Measurements from ENCODE around the gene OR2D2. TPM values are rescaled to one million over a fixed set of nuclear protein-coding genes. Genes with fewer than 3 reads are reported as not detected.

Gene OR2D2
- total RNA-seq, 2 experiments from 2014 or later: not detected

DNA sequence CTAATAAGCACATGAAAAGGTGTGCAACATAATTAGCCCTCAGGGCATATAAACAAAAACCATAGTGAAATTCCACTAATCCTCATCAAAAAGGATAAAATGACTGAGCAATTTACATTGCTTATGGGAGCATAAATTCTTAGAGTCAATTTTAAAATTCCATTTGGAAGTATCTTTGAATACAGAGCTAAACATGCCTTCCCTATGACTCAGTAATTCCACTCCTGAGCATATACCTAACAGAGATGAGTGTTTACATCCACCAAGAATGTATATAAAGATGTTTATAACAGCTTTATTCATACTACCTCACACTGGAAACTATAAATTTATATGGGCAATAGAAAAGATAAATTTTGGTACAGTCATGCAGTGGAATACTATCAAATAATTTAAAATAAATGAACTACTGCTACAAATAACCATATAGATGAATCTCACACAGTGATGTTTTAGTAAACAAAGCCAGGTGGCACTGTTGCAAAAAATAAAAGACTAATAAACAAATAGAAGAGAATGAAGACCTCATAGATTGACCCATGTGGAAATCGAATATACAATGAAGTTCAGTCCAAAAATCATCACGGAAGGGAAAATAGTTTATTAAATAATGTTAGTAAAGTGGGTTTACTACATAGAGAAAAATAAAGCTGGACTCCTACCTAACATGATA, 8.2 kb upstream of the OR2D2 start:
- Mint-ChIP-seq H3K4me1 (ENCODE audit: low read depth) (no peaks in the 10 kb centered on the region), H3K27me3 (peaks cover 9% of the 10 kb centered on the region), H3K27ac (no peak overlapping the region), H3K4me3 (no peak overlapping the region), H3K9me3 (no peaks in the 10 kb centered on the region), H3K36me3 (ENCODE audit: low read depth) (no peaks in the 10 kb centered on the region)
- DNase-seq: no peak
- ChIA-PET POLR2A (no interaction called here), CTCF (no interaction called here)
- TF ChIP-seq, protein P1, sequence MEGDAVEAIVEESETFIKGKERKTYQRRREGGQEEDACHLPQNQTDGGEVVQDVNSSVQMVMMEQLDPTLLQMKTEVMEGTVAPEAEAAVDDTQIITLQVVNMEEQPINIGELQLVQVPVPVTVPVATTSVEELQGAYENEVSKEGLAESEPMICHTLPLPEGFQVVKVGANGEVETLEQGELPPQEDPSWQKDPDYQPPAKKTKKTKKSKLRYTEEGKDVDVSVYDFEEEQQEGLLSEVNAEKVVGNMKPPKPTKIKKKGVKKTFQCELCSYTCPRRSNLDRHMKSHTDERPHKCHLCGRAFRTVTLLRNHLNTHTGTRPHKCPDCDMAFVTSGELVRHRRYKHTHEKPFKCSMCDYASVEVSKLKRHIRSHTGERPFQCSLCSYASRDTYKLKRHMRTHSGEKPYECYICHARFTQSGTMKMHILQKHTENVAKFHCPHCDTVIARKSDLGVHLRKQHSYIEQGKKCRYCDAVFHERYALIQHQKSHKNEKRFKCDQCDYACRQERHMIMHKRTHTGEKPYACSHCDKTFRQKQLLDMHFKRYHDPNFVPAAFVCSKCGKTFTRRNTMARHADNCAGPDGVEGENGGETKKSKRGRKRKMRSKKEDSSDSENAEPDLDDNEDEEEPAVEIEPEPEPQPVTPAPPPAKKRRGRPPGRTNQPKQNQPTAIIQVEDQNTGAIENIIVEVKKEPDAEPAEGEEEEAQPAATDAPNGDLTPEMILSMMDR (IDR thresholded peaks at IDR 0.05): peak; percentile 4
- ATAC-seq: no peak
- intact Hi-C loops (cut with micrococcal nuclease): no loop called here

DNA sequence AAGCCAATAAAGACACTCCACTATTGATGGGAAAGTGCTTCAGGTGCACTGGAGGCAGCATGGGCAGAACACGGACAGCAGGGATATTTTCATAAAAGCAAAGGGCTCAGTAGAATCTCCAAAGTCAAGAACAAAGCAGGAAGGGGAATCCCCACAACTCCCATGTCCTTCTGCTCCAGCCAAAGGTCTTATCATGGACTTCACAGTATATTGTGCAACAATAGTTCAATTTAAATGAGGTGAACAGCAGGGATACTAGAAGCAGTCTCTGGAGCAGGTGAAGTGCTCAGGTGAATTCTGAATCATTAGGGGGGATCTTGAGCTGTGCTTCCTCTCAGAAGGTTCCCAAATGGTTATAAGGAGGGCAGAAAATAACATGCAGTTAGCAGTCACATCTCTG, 6.6 kb upstream of the OR2D2 start:
- POLR2A ChIA-PET: no interaction called here
- no peak for ATAC-seq
- no peaks in the 10 kb centered on the region for H3K36me3 Mint-ChIP-seq (ENCODE audit: low read depth)

DNA sequence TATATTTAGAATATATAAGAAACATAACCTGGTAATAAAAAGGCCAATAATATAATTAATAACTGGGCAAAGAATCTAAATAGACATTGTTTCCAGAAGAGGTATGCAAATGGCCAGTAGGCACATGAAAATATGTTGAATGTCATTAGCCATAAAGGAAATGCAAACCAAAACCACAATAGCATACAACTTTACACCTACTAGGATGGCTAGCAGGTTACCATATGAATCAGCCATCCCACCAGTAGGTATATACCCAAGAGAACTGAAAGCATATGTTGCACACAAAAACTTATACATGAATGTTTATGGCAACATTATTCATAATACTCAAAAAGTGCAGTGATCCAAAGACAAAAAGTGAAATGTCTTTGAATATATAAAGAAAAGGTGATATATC, 2.7 kb upstream of the OR2D2 start:
- CTCF ChIA-PET: no interaction called here
- Mint-ChIP-seq H3K27ac (no peak overlapping the region), H3K27me3 (peaks cover 11% of the 10 kb centered on the region), H3K9me3 (no peaks in the 10 kb centered on the region), H3K36me3 (ENCODE audit: low read depth) (no peaks in the 10 kb centered on the region), H3K4me3 (no peak overlapping the region), H3K4me1 (ENCODE audit: low read depth) (no peaks in the 10 kb centered on the region)
- POLR2A ChIA-PET: no interaction called here
- no peak for DNase-seq
- ATAC-seq: peak; percentile 56
- TF ChIP-seq, protein P1 (IDR thresholded peaks at IDR 0.05): no peak
- intact Hi-C loops (cut with micrococcal nuclease): no loop called here

More for the DNA sequence above, 6.6 kb upstream of the OR2D2 start:
- TF ChIP-seq, protein P1 (IDR thresholded peaks at IDR 0.05): no peak
- intact Hi-C loops (cut with micrococcal nuclease): no loop called here
- no peak for DNase-seq
- Mint-ChIP-seq H3K9me3 (no peaks in the 10 kb centered on the region), H3K27me3 (peaks cover 9% of the 10 kb centered on the region), H3K27ac (no peak overlapping the region), H3K4me1 (ENCODE audit: low read depth) (no peaks in the 10 kb centered on the region), H3K4me3 (no peak overlapping the region)
- CTCF ChIA-PET: no interaction called here

DNA sequence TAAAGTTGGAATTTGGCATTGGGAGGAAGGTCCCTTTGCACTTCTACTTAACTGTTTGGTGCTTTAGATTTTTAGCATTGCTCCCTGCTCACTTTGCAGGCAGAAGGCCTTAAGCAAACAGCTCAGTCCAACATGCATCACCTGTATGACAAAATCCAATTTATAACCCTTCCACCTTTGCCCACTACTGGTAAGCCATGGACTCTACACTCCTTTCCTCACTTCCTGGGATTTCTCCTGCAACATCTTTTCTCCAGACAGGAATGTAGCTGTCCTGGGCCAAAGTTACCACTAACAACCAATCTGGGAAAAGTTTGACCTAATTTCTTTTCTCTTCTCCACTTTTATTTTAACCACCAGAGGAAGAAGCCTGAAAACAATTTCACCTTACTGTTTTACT, 1.8 kb upstream of the OR2D2 start:
- POLR2A ChIA-PET: no interaction called here

DNA sequence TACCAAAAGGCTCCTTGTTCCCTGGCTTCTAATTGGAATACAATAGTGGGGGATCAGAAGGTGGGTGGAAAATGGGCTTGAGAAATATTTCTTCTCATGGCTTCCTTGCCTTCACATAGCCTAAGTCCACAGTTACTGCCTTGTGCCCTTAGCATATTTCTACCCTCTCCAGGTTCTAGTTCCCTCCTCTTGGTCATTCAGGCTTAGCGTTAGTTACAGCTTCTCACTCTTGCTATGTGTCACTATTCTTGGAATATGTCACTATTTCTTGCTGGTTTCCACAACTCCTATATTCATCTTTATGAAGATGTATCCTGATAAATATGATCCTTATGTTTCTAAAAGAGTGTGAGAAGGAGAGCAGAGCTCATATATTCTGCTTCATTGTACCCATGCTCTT, 2.5 kb downstream of the OR2D2 start:
- TF ChIP-seq, protein P1 (IDR thresholded peaks at IDR 0.05): no peak
- no peak for DNase-seq
- intact Hi-C loops (cut with micrococcal nuclease): no loop called here
- H3K27me3 Mint-ChIP-seq: peaks cover 8% of the 10 kb centered on the region
- CTCF ChIA-PET: interaction anchor here (0.8 kb wide), 1 partner anchor 77 kb away, joined by 3 read pairs; no protein-coding TSS in a partner anchor
- no peaks in the 10 kb centered on the region for H3K4me1 Mint-ChIP-seq (ENCODE audit: low read depth)
- H3K27ac Mint-ChIP-seq: no peak overlapping the region
- H3K9me3 Mint-ChIP-seq: no peaks in the 10 kb centered on the region
- no peak overlapping the region for H3K4me3 Mint-ChIP-seq
- H3K36me3 Mint-ChIP-seq (ENCODE audit: low read depth): no peaks in the 10 kb centered on the region
- ATAC-seq: no peak
- POLR2A ChIA-PET: no interaction called here

More for the DNA sequence above, 1.8 kb upstream of the OR2D2 start:
- Mint-ChIP-seq H3K36me3 (ENCODE audit: low read depth) (no peaks in the 10 kb centered on the region), H3K9me3 (no peaks in the 10 kb centered on the region), H3K27ac (no peak overlapping the region), H3K4me1 (ENCODE audit: low read depth) (no peaks in the 10 kb centered on the region), H3K4me3 (no peak overlapping the region), H3K27me3 (peaks cover 13% of the 10 kb centered on the region)
- intact Hi-C loops (cut with micrococcal nuclease): no loop called here
- DNase-seq: no peak
- CTCF ChIA-PET: no interaction called here
- TF ChIP-seq, protein P1 (IDR thresholded peaks at IDR 0.05): no peak
- no peak for ATAC-seq

Data from activated CD8-positive, alpha-beta T cell treated with anti-CD3 and anti-CD28 coated beads for 36 hours (primary cell).